GM18499 (cell line): ENCODE results near the gene RIN3.

Source experiments
- ATAC-seq: cut with Tn5 transposase; IDR thresholded peaks from one replicate; pipeline ENCODE4 v1.9.1; 2021; ENCODE audit warnings: moderate number of reproducible peaks; ENCODE audit not compliant: insufficient read depth, unreplicated experiment

Gene RIN3

DNA sequence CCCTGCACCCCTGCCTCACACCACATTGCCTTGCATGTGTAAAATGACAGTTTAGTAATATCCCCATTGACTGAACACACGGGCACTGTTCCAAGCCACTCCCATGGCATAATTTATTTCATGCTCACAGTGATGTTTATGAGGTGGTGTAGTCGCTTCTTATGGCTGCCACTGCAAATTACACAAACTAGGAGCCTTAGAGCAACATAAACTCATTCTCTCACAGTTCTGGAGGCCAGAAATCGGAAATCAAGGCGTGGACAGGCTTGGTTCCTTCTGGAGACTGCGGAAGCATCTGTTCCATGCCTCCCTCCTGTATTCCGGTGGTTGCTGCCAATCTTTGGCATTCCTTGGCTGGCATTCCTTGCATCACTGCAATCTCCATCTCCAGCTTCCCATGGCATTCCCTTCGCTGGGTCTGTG, 97.3 kb downstream of the RIN3 start:
- no peak for ATAC-seq

DNA sequence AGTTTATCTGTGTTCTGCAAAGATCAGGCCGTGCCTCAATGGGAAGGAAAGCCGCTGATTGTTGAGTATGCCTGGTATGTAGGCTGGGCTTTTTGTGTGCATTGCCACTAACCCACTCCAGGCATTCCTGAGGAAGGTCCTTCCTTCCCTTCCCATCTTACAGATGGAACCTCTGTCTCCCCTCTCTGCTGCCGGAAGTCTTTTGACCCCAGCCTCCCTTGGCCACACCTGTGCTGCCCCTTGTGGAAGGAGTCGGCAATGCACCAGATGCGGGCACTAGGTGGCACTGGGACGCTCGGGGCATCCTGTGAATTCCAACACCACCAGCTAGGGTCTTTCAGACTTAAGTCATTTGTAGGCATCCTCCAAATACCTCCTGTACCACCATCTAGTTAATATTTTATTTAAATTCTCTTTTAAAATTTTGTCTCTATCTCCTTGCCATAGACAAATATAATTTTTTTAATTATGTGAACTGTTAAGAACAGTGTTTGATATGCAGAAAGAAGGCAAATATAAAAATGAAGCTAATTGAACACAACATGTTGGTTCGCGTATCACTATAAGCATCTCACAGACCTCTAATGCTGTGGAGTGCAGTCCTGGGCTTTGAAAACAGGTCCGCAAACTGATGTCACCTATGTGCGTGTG, 99.6 kb downstream of the RIN3 start:
- ATAC-seq: no peak

DNA sequence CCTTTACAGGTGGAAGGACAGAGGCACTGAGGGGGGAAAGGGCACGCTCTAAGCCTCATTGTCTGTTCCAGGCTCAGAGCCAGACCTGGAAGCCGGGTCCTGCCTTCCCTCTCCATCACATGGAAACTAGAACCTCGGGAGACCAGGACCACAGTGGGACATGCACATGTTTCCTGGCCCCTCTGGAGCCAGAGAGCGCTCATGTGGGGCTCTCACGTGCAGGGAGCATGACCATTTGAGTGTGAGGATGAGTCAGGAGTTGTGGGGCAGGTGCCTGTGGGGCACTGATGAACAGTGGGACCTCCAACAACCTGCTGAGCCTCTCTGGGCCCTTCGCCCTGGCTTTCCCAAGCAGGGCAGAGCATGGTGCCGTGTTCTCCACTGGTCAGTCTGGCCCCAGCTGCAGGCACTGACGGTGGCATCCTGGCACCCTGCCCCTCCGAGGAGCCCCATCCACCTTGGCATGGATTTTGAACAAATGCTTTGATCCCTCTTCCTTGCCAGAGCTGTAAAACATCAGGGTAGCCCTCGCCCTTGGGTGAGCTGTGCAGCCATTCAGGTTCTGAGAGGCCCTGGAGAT, 100.2 kb downstream of the RIN3 start:
- ATAC-seq: no peak

GRCh38 chr14:92615451-92615850, 101.9 kb downstream of the RIN3 start:
- no peak for ATAC-seq

DNA sequence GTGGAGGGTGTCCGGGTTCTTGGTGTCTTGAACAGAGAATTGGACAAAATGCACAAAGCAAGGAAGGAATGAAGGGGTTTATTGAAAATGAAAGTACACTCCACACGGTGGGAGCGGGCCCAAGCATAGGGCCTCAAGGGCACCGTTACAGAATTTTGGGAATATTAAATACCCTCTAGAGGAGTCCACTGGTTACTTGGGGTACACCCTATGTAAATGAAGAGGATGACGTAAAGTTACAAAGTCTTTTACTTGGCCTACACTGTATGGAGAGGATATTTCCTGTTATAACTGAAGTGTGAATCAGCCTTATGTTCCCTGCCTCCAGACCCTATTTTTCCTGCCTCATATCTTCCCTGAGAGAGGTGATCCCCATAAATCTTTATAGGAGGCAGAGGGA, 102.6 kb downstream of the RIN3 start:
- ATAC-seq: no peak

DNA sequence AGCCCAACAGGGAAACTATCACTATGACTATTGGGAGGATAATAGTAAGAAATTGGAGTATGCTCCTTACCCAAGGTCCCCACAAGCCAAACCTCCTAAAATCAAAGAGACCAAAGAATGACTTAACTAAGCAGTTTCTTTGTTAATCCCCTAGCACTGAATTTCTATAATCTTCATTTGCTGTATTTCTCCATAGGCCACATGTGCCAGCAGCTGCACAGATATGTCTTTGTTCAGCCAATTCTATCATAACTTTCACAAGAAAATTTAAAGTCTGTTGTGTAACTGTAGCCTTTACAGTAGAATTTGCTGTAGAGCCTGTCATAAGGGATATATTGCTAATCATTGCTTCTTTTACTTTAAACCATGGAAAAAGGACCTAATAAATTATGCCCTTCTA, 104.0 kb downstream of the RIN3 start:
- no peak for ATAC-seq

DNA sequence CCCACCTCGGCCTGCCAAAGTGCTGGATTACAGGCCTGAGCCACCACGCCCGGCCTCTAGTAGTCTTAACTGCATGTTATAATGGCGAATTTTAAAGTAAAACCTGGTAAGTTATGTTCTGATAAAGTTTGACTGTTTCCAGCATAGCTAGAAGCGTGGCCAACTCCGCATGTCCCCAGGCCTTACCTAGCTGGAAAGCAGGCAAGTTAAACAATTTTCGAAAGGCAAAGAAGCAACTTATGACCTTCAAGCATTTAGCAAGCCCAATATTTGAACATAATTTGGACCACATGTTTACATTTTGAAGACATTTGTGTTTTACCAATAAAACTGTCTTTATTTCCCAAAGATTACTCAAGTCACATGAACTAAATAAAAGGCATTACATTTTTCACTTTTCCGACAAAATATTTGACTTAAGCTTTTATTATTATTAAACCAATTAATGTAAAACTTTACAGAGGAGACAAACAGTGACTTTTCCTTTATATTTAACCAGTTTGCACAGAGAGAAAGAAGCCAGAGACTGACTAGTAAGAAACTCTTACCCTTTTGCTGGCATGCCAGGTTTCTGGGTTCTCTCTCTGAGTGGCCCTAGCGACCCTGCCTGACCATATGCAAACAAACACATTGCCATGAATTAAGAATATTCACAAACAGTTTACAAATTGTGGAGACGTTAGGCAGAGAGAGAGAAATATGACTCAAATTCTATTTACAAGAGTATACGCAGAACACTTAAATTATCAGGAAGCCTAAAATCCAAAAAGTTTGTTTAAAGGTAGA, 106.3 kb downstream of the RIN3 start:
- ATAC-seq: no peak

GRCh38 chr14:92622311-92622710, 108.7 kb downstream of the RIN3 start:
- ATAC-seq: no peak

DNA sequence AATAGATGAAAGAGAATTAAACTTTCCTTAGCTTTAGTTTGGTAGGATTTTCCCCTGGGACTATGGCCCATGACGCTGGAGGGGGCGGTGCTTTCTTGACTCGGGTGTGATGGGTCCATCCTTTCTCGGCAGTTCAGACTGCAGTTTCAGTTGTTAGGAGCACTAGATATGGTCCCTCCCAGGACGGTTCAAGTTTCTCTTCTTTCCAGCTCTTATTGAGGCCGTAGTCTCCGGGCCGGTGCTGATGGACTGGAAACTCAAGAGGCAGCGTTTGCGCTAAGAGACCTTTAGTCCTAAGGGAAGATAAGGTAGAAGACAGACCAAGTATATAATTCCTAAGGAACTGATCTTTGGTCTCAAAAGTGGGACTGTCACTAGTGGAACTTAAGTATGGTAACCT, 111.2 kb downstream of the RIN3 start:
- ATAC-seq: no peak

- ATAC-seq: no peak
Observed at GRCh38 chr14:92625213-92625612, 111.6 kb downstream of the RIN3 start.

DNA sequence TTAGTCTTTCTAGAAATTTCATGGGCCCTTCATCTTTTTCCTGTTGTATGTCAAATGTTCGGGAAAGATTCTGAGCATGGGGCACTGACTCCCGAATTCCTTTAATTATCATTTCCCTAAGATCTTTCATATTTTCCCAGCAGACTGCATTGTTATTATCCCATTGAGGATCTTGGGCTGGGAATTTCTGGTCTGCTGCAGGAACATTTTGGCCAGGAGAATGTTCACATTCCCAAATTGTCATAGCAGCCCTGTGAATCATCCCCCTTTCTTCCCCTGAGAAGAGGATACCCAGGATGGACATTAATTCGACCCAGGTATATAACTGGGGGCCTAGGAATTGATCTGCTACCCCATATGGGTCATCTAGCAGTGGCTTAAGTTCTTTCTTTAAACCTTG, 112.5 kb downstream of the RIN3 start:
- ATAC-seq: no peak

- ATAC-seq: no peak
Observed at GRCh38 chr14:92627707-92628215, 114.2 kb downstream of the RIN3 start.

- ATAC-seq: no peak
Observed at GRCh38 chr14:92628636-92629035, 115.1 kb downstream of the RIN3 start.

GRCh38 chr14:92630367-92630766, 116.8 kb downstream of the RIN3 start:
- ATAC-seq: no peak

GRCh38 chr14:92631098-92631497, 117.5 kb downstream of the RIN3 start:
- no peak for ATAC-seq

DNA sequence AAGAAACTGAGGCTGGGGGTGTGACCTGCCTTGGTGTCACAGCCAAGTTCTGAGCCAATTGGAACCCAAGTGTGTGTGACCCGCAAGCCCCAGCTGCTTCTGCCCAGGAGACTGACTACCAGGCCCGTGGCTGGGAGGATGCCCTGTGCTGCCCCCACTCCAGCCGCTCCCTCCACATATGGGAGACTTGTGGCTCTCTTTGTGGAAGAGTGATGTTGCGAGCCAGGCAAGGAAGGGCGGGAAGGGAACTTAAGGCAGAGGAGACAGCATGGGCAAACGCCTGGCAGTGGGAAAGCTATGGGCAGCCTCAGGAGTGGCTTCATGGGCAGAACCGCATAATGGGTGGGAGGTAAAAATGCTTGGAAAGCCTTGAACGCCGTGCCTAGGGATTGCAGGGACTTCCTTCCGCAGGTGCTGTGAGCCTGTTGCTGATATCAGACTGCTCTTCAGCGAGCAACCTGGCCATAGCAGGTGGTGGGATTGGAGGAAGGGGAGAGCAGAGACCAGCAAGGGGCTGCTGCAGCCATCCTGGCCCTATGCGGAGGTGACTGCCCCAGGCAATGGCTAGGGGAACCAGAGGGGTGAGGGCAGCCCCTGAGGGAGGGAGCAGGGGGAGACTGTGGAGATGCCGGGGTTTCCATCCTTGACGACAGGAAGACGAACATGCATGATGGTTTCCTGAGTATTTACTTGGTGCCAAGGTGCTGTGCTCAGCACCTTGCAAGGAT, 119.1 kb downstream of the RIN3 start:
- ATAC-seq: no peak

DNA sequence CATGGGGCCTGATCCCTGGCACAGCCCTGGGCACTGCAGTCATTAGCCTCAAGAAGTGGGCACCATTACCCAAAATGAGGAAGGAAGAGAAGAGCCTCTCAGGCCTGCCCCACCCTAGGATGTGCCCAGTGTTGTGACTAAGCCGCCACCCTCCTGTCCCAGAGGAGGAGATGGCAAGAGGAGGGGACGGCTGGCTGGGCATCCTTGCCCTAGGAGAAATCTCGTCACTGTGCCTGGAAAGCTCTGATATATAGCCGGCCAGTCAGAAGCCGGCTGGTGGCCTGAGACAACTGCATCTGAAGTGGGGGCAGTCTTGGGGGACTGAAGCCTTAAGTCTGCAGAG, 119.7 kb downstream of the RIN3 start:
- ATAC-seq: no peak

- ATAC-seq: no peak
Observed at GRCh38 chr14:92633724-92634123, 120.1 kb downstream of the RIN3 start.

- no peak for ATAC-seq
Observed at GRCh38 chr14:92635031-92635430, 121.5 kb downstream of the RIN3 start.

DNA sequence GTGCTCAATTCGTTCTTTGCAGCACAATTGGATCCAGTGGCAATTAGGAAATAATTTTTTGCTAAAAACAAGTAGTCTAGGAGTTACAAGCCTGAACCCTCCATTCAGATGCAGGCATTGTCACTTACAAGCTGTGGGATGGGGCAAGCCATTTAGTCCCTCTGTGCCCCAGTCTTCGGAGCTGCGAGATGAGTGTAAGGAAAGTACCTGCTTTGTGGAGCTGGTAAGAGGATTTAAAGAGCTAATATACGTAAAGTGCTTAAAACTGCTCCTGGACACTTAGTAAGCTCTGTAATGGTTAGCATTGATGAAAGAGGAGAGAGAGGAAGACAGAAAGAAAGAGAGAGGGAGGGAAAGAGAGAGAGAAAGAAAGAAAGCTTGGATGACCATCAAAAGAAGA, 122.3 kb downstream of the RIN3 start:
- ATAC-seq: no peak

DNA sequence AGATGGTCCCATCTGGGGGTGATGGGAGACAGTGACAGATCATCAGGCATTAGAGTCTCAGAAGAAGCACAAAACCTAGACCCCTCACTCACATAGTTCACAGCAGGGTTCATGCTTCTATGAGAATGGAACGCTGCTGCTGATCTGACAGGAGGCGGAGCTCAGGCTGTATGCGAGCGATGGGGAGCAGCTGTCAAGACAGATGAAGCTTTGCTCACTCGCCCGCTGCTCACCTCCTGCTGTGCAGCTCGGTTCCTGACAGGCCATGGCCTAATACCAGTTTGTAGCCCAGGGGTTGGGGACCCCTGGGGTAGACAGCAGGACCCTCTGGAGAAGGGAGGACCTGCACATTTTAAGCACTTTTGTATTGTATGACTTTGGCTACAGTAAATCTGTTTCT, 123.6 kb downstream of the RIN3 start:
- ATAC-seq: no peak
